ENCODE measurements around the gene USP10. TPM values are rescaled to one million over a fixed set of nuclear protein-coding genes. Genes with fewer than 3 reads are reported as not detected.

USP10 gene
- total RNA-seq, 2 experiments from 2014 or later = 99.3 to 106 TPM

DNA sequence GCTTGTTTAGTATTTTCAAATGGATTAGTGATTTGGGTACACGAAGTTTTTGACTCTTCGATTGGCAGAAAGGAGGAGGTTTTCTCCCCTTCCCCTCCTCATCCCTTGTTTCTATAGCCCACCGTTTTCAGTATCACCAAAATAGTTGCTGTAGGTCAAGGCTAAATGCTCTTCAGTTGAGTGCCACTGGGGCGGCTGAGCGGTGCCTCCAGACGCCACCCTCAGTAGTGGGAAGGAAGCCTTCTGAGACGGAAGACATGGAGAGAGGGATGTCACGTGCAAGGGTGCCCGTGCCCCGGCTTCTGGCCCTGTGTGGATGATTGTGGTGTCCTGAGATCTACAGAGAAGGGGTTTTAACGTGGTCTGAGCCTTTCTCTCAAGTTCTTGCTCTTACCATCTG is 80.3 kb downstream of the USP10 start:
- Mint-ChIP-seq H3K4me3 (no peak overlapping the region), H3K27ac (no peak overlapping the region), H3K27me3 (no peaks in the 10 kb centered on the region), H3K9me3 (no peaks in the 10 kb centered on the region), H3K36me3 (ENCODE audit: low read depth) (peaks cover 56% of the 10 kb centered on the region), H3K4me1 (ENCODE audit: low read depth) (no peaks in the 10 kb centered on the region)
- H3K4me1 ChIP-seq (ENCODE audit: insufficient read depth, low read length) = no peaks in the 10 kb centered on the region
- no peak for ATAC-seq (ENCODE audit: poor library complexity)
- intact Hi-C loops (cut with DNase I, micrococcal nuclease) = no loop called here
- H3K36me3 ChIP-seq (ENCODE audit: insufficient read depth, low read length) = peaks cover 48% of the 10 kb centered on the region
- H3K27me3 ChIP-seq (ENCODE audit: control insufficient read depth in 1 of 2, insufficient read depth in 2 of 2, low read length in 2 of 2) = no peaks in the 10 kb centered on the region
- POLR2A ChIA-PET = no interaction called here
- no peaks in the 10 kb centered on the region for H3K9me3 ChIP-seq (ENCODE audit: control insufficient read depth in 1 of 2, insufficient read depth in 1 of 2, low read length in 2 of 2)
- DNase-seq = no peak
- CTCF ChIA-PET = no interaction called here
- H3K27ac ChIP-seq (ENCODE audit: low read depth in 1 of 2, low read length in 2 of 2) = no peak overlapping the region
- TF ChIP-seq, protein P1, sequence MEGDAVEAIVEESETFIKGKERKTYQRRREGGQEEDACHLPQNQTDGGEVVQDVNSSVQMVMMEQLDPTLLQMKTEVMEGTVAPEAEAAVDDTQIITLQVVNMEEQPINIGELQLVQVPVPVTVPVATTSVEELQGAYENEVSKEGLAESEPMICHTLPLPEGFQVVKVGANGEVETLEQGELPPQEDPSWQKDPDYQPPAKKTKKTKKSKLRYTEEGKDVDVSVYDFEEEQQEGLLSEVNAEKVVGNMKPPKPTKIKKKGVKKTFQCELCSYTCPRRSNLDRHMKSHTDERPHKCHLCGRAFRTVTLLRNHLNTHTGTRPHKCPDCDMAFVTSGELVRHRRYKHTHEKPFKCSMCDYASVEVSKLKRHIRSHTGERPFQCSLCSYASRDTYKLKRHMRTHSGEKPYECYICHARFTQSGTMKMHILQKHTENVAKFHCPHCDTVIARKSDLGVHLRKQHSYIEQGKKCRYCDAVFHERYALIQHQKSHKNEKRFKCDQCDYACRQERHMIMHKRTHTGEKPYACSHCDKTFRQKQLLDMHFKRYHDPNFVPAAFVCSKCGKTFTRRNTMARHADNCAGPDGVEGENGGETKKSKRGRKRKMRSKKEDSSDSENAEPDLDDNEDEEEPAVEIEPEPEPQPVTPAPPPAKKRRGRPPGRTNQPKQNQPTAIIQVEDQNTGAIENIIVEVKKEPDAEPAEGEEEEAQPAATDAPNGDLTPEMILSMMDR (IDR thresholded peaks at IDR 0.05) = no peak
- H3K4me3 ChIP-seq (ENCODE audit: low read length) = no peak overlapping the region

DNA sequence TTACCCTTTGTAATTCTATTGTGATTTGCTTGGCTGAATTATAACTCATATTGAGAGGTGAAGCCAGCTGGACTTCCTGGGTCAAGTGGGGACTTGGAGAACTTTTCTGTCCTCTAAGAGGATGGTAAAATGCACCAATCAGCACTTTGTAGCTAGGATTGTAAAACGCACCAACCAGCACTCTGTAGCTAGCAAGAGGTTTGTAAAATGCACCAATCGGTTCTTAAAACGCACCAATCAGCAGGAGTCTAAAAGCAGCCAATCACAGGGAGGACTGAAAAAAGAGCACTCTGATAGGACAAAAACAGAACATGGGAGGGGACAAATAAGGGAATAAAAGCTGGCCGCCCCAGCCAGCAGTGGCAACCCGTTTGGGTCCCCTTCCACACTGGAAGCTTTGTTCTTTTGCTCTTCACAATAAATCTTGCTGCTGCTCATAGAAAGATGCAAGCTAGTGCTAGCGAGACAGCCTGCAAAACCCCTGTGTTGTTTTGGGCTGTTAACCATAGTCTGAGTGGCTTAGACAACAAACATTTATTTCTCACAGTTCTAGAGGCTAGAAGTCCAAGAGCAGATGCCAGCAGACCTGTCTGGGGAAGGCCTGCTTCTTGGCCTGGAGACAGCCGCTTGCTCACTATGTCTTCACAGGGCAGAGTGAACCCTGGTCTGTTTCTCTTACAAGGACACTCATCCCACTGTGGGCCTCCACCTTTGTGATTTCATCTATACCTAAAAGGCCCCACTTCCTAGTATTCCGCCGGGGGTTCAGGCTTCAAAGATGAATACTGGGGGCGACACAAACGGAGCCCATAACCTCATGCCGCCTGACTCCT is 81.0 kb downstream of the USP10 start:
- Histone ChIP-seq H3K36me3 (ENCODE audit: insufficient read depth, low read length) (peaks cover 42% of the 10 kb centered on the region), H3K27ac (ENCODE audit: low read depth in 1 of 2, low read length in 2 of 2) (no peak overlapping the region), H3K27me3 (ENCODE audit: control insufficient read depth in 1 of 2, insufficient read depth in 2 of 2, low read length in 2 of 2) (no peaks in the 10 kb centered on the region), H3K4me3 (ENCODE audit: low read length) (no peak overlapping the region), H3K4me1 (ENCODE audit: insufficient read depth, low read length) (no peaks in the 10 kb centered on the region), H3K9me3 (ENCODE audit: control insufficient read depth in 1 of 2, insufficient read depth in 1 of 2, low read length in 2 of 2) (no peaks in the 10 kb centered on the region)
- no peak for DNase-seq
- no peak for ATAC-seq (ENCODE audit: poor library complexity)
- Mint-ChIP-seq H3K36me3 (ENCODE audit: low read depth) (peaks cover 49% of the 10 kb centered on the region), H3K4me1 (ENCODE audit: low read depth) (no peaks in the 10 kb centered on the region), H3K27me3 (no peaks in the 10 kb centered on the region), H3K27ac (no peak overlapping the region), H3K4me3 (no peak overlapping the region), H3K9me3 (no peaks in the 10 kb centered on the region)
- intact Hi-C loops (cut with DNase I, micrococcal nuclease) = no loop called here
- POLR2A ChIA-PET = no interaction called here
- CTCF ChIA-PET = no interaction called here
- TF ChIP-seq, protein P1 (IDR thresholded peaks at IDR 0.05) = no peak

DNA sequence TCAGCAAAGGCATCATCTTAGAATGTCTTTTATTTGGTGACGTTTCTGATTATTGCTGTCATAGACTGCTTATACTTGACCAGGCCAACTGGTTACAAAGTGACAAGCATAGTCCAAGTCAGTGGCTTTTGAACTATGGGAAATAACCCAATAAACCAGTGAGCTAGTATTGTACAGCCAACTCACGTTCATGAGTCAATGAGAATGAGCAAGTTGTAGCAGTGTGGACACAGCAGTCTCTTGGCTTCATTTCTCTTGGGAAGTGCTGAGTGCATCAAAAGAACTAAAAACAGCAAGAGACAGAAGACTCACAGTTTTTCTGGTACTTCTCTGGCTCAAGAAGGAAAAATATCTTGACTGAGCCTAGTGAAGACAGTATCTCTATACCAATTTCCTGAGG is 83.0 kb downstream of the USP10 start:
- peaks cover 31% of the 10 kb centered on the region for H3K36me3 Mint-ChIP-seq (ENCODE audit: low read depth)
- ATAC-seq (ENCODE audit: poor library complexity) (no peak), DNase-seq (no peak)
- TF ChIP-seq, protein P1 (IDR thresholded peaks at IDR 0.05) = no peak
- Histone ChIP-seq H3K27ac (ENCODE audit: low read depth in 1 of 2, low read length in 2 of 2) (no peak overlapping the region), H3K27me3 (ENCODE audit: control insufficient read depth in 1 of 2, insufficient read depth in 2 of 2, low read length in 2 of 2) (no peaks in the 10 kb centered on the region), H3K9me3 (ENCODE audit: control insufficient read depth in 1 of 2, insufficient read depth in 1 of 2, low read length in 2 of 2) (no peaks in the 10 kb centered on the region), H3K4me3 (ENCODE audit: low read length) (no peak overlapping the region), H3K4me1 (ENCODE audit: insufficient read depth, low read length) (no peaks in the 10 kb centered on the region), H3K36me3 (ENCODE audit: insufficient read depth, low read length) (peaks cover 24% of the 10 kb centered on the region)
- intact Hi-C loops (cut with DNase I, micrococcal nuclease) = no loop called here
- H3K4me1 Mint-ChIP-seq (ENCODE audit: low read depth) = no peaks in the 10 kb centered on the region
- no peaks in the 10 kb centered on the region for H3K27me3 Mint-ChIP-seq
- ChIA-PET POLR2A (no interaction called here), CTCF (no interaction called here)
- no peaks in the 10 kb centered on the region for H3K9me3 Mint-ChIP-seq
- H3K4me3 Mint-ChIP-seq = no peak overlapping the region
- H3K27ac Mint-ChIP-seq = no peak overlapping the region
